Right lobe of liver (tissue), 4 donors: ENCODE measurements around the gene CYTH3.

ENCODE experiments used
- CTCF ChIP-seq, 4 donors: fragments of 200-600 bp in 3 of 4; fragments of 450-650 bp in 1 of 4; IDR thresholded peaks; one replicate each; pipeline versions ENCODE4 v1.5.1 to v1.8.0; 2016 to 2022; ENCODE audit warnings: antibody characterized with exemption in 4 of 4, mild to moderate bottlenecking in 2 of 4
- POLR2A ChIP-seq: fragments of 450-650 bp; IDR thresholded peaks from one replicate; pipeline ENCODE4 v1.6.1; 2017; ENCODE audit warnings: antibody characterized with exemption, mild to moderate bottlenecking
- donor health status: DM: no; HTN: no; CAD: no.
- donor health status: DM: no; HTN: no; CAD: no.
- donor health status: DM: no; HTN: yes; CAD: no.

DNA sequence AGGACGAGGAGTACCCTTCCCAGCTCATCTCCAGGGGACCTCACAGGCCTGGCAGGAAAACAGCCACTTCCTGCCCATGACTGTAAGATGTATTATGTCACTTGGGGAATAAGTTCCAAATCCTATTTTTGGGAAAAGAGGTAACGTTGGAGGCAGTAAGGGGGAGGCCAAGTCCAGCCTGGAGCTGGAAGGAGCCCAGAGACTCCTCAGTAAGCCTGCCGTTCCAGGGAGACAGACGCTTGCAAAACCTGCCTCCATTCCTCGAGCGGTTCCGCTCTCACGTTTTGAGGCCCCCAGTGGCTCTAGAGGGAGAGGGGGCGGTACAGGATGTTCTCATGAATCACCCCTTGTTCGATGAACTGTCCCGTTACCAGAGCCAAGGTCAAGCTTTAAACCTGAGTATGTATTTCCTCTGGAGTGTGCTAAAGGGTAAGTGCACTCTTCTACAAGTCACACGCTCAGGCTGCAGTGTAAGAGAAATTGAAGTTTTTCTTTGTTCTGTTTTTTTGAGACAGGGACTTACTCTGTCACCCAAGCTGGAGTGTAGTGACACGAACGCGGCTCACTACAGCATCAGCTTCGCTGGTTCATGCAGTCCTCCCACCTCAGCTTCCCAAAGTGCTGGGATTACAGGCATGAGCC, 45.5 kb upstream of the CYTH3 start:
- TF ChIP-seq CTCF (IDR thresholded peaks at IDR 0.05) (no peak), POLR2A (no peak)
